ENCODE results near the gene DDX59. TPM values are rescaled to one million over a fixed set of nuclear protein-coding genes. Genes with fewer than 3 reads are reported as not detected.

DDX59 gene
- total RNA-seq, 1 donor, result 16.0 TPM

DNA sequence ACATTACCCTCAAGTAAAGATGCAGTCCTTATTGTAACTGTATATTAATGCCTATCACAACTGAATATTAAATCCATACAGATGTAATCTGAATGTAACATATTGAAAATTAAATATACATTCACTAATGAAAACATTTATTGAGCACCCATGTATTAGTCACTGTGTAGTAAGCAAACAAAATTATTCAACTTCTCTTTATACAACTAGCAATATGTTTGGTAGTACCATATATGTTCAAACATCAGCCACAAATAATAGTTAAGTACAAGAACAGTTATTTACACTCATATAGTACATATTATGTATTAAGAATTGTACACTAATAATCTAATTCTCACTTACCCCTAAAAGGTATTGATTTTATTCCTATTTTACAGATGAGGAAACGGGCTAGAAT, 67.1 kb downstream of the DDX59 start:
- no peak overlapping the region for H3K4me3 ChIP-seq (ENCODE audit: low read depth, low read length)
- TF ChIP-seq, protein P1, sequence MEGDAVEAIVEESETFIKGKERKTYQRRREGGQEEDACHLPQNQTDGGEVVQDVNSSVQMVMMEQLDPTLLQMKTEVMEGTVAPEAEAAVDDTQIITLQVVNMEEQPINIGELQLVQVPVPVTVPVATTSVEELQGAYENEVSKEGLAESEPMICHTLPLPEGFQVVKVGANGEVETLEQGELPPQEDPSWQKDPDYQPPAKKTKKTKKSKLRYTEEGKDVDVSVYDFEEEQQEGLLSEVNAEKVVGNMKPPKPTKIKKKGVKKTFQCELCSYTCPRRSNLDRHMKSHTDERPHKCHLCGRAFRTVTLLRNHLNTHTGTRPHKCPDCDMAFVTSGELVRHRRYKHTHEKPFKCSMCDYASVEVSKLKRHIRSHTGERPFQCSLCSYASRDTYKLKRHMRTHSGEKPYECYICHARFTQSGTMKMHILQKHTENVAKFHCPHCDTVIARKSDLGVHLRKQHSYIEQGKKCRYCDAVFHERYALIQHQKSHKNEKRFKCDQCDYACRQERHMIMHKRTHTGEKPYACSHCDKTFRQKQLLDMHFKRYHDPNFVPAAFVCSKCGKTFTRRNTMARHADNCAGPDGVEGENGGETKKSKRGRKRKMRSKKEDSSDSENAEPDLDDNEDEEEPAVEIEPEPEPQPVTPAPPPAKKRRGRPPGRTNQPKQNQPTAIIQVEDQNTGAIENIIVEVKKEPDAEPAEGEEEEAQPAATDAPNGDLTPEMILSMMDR (IDR thresholded peaks at IDR 0.05; ENCODE audit: insufficient read depth, low read depth, low read length), result no peak
- no peak for DNase-seq (ENCODE audit: low read depth)

Other genes starting within 250 kb of the DDX59 start
- 6.4 and 14.2 TPM in 2 replicates for gene KIF14, start 49.2 kb downstream of the DDX59 start, total RNA-seq
- 44.8 and 55.7 TPM in 2 replicates for gene CAMSAP2, start 69.0 kb upstream of the DDX59 start, total RNA-seq
- not detected in 2 replicates for gene GPR25, start 203.1 kb upstream of the DDX59 start, total RNA-seq
- 0.32 TPM in 1 of 2 replicates, not detected in the other for gene INAVA, start 225.0 kb upstream of the DDX59 start, total RNA-seq

All from fibroblast of villous mesenchyme (primary cell).